ENCODE results near the gene FAR1.

Gene FAR1

GRCh38 chr11:13697710-13698109 is 29.2 kb downstream of the FAR1 start:
- no peak overlapping the region for H3K27ac ChIP-seq
- TF ChIP-seq CTCF (conservative IDR thresholded peaks at IDR 0.05) (no peak), ZFX (IDR thresholded peaks at IDR 0.05) (no peak)

- TF ChIP-seq ZFX (IDR thresholded peaks at IDR 0.05): no peak
- no peak for TF ChIP-seq CTCF (conservative IDR thresholded peaks at IDR 0.05)
- H3K27ac ChIP-seq: no peak overlapping the region
Measured at GRCh38 chr11:13698132-13698531, 29.7 kb downstream of the FAR1 start.

GRCh38 chr11:13699041-13699440 is 30.6 kb downstream of the FAR1 start:
- TF ChIP-seq CTCF (conservative IDR thresholded peaks at IDR 0.05): no peak
- TF ChIP-seq ZFX (IDR thresholded peaks at IDR 0.05): no peak
- H3K27ac ChIP-seq: no peak overlapping the region

GRCh38 chr11:13699870-13700269 is 31.4 kb downstream of the FAR1 start:
- no peak overlapping the region for H3K27ac ChIP-seq
- TF ChIP-seq ZFX (IDR thresholded peaks at IDR 0.05): no peak
- TF ChIP-seq CTCF (conservative IDR thresholded peaks at IDR 0.05): no peak

- TF ChIP-seq CTCF (conservative IDR thresholded peaks at IDR 0.05): peak; percentile 32
- TF ChIP-seq ZFX (IDR thresholded peaks at IDR 0.05): no peak
- H3K27ac ChIP-seq: no peak overlapping the region
Measured at GRCh38 chr11:13701506-13701905, 33.0 kb downstream of the FAR1 start.

- no peak for TF ChIP-seq ZFX (IDR thresholded peaks at IDR 0.05)
- TF ChIP-seq CTCF (conservative IDR thresholded peaks at IDR 0.05): no peak
- H3K27ac ChIP-seq: no peak overlapping the region
Measured at GRCh38 chr11:13702071-13702470, 33.6 kb downstream of the FAR1 start.

GRCh38 chr11:13705710-13706109 is 37.2 kb downstream of the FAR1 start:
- TF ChIP-seq CTCF (conservative IDR thresholded peaks at IDR 0.05) (no peak), ZFX (IDR thresholded peaks at IDR 0.05) (no peak)
- H3K27ac ChIP-seq: no peak overlapping the region
